AG09309 (cell line): Measurements from ENCODE around the gene DDAH1.

Experiments used
- DNase-seq: peaks from one replicate; pipeline ENCODE4 v3.0.0-alpha.2; 2010; ENCODE audit warnings: low read depth
- H3K4me3 ChIP-seq: 2 replicates; pipeline ENCODE4 v1.5.1; 2011; ENCODE audit warnings: mild to moderate bottlenecking, low read depth, low read length, moderate library complexity; ENCODE audit not compliant: control insufficient read depth
- TF ChIP-seq, protein P1 (sequence below): IDR thresholded peaks from 2 replicates; pipeline ENCODE4 v1.5.1; 2011; ENCODE audit warnings: mild to moderate bottlenecking, low read depth, low read length, inconsistent platforms; ENCODE audit not compliant: insufficient read depth, control insufficient read depth; ENCODE audit errors: missing control alignments

The DDAH1 gene

DNA sequence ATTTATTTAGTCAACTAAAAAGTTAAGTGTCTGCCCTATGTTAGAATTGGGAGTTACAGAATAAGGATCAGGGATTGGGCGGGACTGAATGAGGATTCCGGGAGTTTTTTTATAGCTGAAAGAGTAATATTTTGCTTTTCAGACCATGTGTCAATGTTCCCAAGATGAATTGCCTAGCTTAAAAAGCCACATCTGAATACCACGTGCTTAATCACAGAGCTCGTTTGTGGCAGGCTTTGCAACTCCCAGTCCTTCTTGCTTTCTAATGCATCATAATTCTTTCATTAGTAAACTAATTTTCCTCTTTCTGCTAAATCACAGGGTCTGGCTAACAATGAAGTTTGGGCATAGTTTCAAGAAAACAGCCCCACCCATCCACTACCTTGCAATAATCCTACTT lies 184.3 kb downstream of the DDAH1 start:
- H3K4me3 ChIP-seq = no peak overlapping the region
- TF ChIP-seq, protein P1, sequence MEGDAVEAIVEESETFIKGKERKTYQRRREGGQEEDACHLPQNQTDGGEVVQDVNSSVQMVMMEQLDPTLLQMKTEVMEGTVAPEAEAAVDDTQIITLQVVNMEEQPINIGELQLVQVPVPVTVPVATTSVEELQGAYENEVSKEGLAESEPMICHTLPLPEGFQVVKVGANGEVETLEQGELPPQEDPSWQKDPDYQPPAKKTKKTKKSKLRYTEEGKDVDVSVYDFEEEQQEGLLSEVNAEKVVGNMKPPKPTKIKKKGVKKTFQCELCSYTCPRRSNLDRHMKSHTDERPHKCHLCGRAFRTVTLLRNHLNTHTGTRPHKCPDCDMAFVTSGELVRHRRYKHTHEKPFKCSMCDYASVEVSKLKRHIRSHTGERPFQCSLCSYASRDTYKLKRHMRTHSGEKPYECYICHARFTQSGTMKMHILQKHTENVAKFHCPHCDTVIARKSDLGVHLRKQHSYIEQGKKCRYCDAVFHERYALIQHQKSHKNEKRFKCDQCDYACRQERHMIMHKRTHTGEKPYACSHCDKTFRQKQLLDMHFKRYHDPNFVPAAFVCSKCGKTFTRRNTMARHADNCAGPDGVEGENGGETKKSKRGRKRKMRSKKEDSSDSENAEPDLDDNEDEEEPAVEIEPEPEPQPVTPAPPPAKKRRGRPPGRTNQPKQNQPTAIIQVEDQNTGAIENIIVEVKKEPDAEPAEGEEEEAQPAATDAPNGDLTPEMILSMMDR = no peak

DNA sequence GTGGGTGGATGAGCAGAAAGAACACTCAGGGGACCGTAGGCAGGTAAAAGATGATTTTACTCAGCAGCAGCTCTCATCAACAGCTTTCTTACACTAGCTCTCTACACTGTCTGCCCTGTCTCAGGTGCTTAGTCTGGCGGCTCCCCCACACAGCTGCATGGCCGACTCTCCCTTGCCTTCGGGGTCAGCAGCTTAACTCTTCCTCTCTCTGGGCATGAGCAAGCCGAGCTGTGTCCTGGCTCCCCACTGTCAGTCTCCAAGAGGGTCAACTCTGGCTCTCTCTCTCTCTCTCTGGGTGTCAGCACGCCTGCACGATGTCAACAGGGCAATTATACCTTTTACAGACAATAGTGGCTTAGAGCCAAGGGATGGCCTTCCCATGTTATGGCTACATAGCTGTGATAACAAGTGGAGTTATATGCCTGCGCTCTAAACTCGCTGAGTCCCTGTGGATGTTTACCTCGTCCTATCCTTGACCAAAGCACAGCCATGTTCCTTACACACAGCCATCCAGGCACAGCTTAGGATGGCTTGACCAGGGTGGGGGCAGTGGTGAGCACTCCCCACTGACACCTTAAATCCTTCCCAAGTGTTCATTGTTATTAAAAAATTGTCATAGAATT lies 185.4 kb downstream of the DDAH1 start:
- DNase-seq = no peak
- H3K4me3 ChIP-seq = peak overlapping the region; percentile 33
- TF ChIP-seq, protein P1 = no peak

More for the DNA sequence above, 184.3 kb downstream of the DDAH1 start:
- DNase-seq = no peak

DNA sequence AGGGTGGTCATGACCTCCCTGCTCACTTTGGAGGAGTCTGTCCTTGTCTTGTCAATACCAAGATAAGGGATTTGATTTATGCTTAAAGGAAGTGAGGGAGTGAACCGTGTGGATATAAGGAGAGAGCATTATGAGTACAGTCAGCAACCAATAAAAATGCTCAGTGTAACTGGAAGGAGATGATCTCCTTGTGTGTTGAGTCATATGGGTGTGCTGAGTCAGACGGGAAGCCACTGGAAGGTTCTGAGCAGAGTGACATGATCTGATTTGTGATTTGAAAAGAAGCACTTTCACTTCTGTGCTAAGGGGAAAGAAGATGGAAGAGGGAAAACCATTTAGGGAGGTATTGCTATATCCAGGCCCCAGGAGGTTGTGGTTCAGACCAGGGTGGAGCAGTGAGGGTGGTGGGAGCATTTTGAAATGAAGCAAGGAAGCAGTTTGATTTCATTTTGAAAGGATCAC lies 186.1 kb downstream of the DDAH1 start:
- TF ChIP-seq, protein P1 = no peak
- peak; percentile 90 for DNase-seq
- H3K4me3 ChIP-seq = peak overlapping the region; percentile 33

DNA sequence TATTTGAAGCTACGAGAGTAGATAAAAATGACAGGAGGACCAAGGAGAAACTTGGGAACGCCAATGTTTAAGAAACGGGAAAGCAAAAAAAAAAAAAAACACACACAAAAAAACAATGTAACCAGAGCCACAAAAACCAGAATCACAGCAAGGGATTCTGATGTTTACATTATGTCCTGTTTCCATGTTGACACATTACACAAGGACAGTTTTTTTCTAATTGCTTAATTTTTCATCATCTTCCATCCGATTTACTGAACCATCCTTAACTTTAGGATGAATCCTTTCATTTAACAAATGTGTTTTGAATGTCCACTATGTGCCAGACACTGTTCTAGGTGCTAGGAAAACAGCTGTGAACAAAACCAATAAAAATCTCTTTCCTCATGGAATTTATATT lies 187.2 kb downstream of the DDAH1 start:
- no peak overlapping the region for H3K4me3 ChIP-seq
- DNase-seq = no peak
- TF ChIP-seq, protein P1 = no peak

DNA sequence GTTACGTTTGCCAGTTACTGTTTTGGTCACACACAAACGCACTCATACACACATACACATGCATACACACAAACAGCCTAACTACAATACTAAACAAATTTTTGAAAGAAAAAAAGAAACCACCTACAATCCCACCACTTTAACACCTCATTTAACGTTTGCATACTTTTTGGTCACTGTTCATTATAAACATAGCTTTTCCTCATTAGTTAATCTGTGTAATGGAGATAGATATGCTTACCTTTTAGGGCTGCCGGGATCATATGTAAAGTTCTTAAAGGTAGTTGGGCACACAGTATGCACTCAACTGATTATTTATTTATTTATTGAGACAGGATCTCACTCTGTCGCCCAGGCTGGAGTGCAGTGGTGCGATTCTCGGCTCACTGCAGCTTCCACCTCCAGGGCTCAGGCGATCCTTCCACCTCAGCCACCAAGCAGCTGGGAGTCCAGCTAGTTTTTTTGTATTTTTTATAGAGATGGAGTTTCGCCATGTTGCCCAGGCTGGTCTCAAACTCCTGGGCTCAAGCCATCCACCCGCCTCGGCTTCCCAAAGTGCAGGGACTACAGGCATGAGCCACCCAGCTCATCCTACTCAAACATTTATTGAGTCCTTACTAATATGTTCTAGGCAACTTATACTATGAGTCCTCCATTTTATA lies 187.8 kb downstream of the DDAH1 start:
- H3K4me3 ChIP-seq = peak overlapping the region; percentile 93
- TF ChIP-seq, protein P1 = no peak
- no peak for DNase-seq

DNA sequence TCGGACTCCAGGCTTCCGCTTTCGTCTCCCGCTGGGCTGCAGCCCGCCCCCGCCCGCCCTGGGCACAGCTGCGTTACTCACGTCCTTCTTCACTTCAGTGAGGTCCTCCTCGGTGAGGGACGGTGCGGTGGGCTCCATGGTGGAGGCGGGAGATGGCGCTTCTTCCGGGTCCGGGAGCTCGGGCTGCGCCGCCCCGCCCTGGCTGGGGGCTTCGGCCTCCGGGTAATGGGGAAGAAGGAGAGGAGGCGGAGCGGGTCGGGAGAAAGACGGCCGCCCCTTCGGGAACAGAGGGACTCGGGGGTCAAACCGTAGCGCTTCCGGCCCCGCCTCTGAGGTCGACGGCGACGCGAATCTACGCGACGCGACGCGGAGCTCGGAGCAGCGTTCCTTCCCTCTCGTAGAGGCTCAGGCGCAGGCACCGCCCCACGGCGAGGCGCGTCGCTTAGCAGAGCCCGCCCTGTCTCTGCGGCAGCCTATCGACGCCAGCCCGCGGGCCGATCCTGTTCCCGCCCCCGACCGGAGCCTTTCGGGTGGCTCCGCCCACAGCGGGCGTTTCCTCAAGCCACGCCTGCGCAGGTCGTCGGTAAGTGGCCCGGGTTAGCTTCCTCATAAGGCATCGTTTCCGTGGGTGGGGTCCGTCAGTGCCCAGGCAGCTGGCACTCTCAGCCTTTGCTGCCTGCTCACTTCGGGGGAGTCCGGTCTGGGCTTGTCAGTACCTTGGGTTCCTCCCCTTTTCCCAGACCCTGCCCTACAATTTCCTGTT lies 188.6 kb downstream of the DDAH1 start, which contains the start of gene BCL10:
BCL10 (minus strand) TSS at position 418 of the 763 bp plus-strand sequence; CDS start at position 138, 280 bp downstream.
- TF ChIP-seq, protein P1 = no peak
- peak; percentile 87 for DNase-seq
- peak within 1 kb of the TSS; percentile 93 for H3K4me3 ChIP-seq
